ENCODE data around the gene SLC25A51. TPM values are rescaled to one million over a fixed set of nuclear protein-coding genes. Genes with fewer than 3 reads are reported as not detected.
"Not testable (repeated sequence)": the region's sequence is repeated elsewhere in the genome, so short reads cannot be mapped to it uniquely, and the experiment has no call there.

SLC25A51 gene
- total and polyA plus RNA-seq, 5 donors from 2014 or later: 11.2 to 25.3 (median 13.0) TPM

DNA sequence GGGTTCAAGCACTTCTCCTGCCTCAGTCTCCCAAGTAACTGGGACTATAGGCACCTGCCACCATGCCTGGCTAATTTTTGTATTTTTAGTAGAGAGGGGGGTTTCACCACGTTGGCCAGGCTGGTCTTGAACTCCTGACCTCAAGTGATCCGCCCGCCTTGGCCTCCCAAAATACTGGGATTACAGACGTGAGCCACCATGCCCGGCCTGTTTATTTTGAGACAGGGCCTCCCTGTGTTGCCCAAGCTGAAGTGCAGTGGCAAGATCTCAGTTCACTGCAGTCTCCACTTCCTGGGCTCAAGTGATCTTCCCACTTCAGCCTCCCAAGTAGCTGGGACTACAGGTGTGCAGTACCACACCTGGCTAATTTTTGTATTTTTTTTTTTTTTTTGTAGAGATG lies 5.9 kb upstream of the SLC25A51 start:
- H3K27me3 Mint-ChIP-seq; H3K36me3 ChIP-seq (ENCODE audit: control insufficient read depth, insufficient read depth, low read length); H3K36me3 Mint-ChIP-seq; H3K4me1 ChIP-seq (ENCODE audit: control insufficient read depth, insufficient read depth, low read length, poor library complexity, severe bottlenecking); H3K9me3 ChIP-seq (ENCODE audit: control insufficient read depth in 2 of 2, low read length in 2 of 2); H3K4me1 Mint-ChIP-seq; ATAC-seq (ENCODE audit: low read depth in 2 of 2); H3K9me3 Mint-ChIP-seq; DNase-seq; H3K27me3 ChIP-seq (ENCODE audit: control insufficient read depth, insufficient read depth, low read length); H3K4me3 Mint-ChIP-seq; H3K27ac ChIP-seq (ENCODE audit: insufficient read depth, low read length, poor library complexity, severe bottlenecking); H3K4me3 ChIP-seq (ENCODE audit: low read depth, low read length); H3K27ac Mint-ChIP-seq: not testable (repeated sequence)

DNA sequence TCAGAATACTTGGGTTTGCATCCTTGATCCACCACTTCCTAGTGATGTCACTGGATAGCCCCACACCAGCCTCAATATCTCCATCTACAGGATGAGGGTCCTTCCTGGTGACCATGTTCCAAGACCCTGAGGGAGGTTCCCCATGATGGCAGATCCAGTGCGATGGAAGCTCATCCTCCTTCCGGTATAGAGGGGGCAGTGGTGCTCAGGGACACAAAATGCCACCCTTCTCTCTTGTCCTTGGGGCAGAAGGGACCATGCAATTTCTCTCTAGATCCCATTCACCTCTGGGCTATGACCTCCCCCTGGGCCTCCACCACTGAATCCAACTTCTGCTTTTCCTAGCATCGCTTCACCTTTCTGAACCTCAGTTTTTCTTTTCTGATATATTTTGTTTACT lies 5.4 kb upstream of the SLC25A51 start:
- Mint-ChIP-seq H3K9me3 (no peaks in the 10 kb centered on the region), H3K4me1 (peaks cover 2 to 14% (median 6%) of the 10 kb centered on the region in 4 donors), H3K4me3 (no peak overlapping the region), H3K27me3 (peaks cover 3% of the 10 kb centered on the region), H3K36me3 (no peaks in the 10 kb centered on the region), H3K27ac (no peak overlapping the region)
- no peak overlapping the region for H3K27ac ChIP-seq (ENCODE audit: insufficient read depth, low read length, poor library complexity, severe bottlenecking)
- peaks cover 6% of the 10 kb centered on the region for H3K4me1 ChIP-seq (ENCODE audit: control insufficient read depth, insufficient read depth, low read length, poor library complexity, severe bottlenecking)
- H3K9me3 ChIP-seq (ENCODE audit: control insufficient read depth in 2 of 2, low read length in 2 of 2): no peaks in the 10 kb centered on the region
- DNase-seq (no peak), ATAC-seq (ENCODE audit: low read depth in 2 of 2) (no peak)
- peaks cover 2% of the 10 kb centered on the region for H3K27me3 ChIP-seq (ENCODE audit: control insufficient read depth, insufficient read depth, low read length)
- no peak overlapping the region for H3K4me3 ChIP-seq (ENCODE audit: low read depth, low read length)
- no peaks in the 10 kb centered on the region for H3K36me3 ChIP-seq (ENCODE audit: control insufficient read depth, insufficient read depth, low read length)

DNA sequence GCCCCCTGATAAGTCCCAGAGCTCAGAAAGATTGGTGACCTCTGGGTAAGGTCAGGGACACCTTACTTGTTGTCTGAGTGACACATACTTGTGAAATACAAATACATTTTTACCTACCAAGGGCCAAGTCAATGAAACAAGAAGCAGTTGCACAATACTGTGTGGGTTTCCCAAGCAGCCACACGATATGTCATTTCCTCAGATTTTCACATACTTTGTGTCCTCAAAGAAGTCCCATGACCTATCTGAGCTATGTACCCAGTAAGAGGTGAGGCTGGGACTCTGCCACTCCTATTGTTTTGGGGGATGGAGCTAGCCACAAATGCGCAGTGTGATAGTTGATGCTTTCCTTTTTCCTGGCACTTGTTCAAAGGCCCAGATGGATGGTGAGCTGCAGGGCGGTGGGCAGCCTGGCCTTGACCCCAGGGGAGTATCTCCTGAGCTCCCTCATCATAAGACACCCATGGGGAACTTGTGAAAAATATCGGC lies 4.8 kb upstream of the SLC25A51 start:
- Histone ChIP-seq H3K4me1 (ENCODE audit: control insufficient read depth, insufficient read depth, low read length, poor library complexity, severe bottlenecking) (peaks cover 7% of the 10 kb centered on the region), H3K27me3 (ENCODE audit: control insufficient read depth, insufficient read depth, low read length) (peaks cover 2% of the 10 kb centered on the region), H3K27ac (ENCODE audit: insufficient read depth, low read length, poor library complexity, severe bottlenecking) (no peak overlapping the region), H3K4me3 (ENCODE audit: low read depth, low read length) (no peak overlapping the region), H3K36me3 (ENCODE audit: control insufficient read depth, insufficient read depth, low read length) (no peaks in the 10 kb centered on the region), H3K9me3 (ENCODE audit: control insufficient read depth in 2 of 2, low read length in 2 of 2) (no peaks in the 10 kb centered on the region)
- Mint-ChIP-seq H3K36me3 (no peaks in the 10 kb centered on the region), H3K27me3 (peaks cover 4% of the 10 kb centered on the region), H3K4me3 (no peak overlapping the region), H3K27ac (no peak overlapping the region), H3K9me3 (no peaks in the 10 kb centered on the region), H3K4me1 (peaks cover 4 to 17% (median 8%) of the 10 kb centered on the region in 4 donors)
- no peak for ATAC-seq (ENCODE audit: low read depth in 2 of 2)
- DNase-seq: no peak

DNA sequence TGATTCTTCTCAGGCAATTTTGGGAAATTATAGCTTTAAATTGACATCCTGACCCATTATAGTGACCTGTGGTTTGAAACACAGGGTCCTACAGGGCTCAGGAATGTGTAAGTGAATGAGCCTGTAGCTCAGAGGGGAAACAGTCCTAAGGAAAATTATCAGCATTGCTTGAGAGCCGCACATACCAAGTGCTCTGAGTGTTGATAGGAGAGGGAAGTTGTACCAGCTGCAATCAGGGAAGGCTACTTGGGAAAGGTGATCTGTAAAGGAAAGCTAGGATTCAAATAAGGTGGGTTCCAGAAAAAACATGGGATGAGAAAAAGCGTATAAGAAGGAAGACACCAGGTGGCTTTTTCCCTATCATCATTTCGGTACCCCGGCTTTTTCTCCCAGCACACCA lies 4.4 kb upstream of the SLC25A51 start:
- ATAC-seq (ENCODE audit: low read depth in 2 of 2) (no peak), DNase-seq (no peak)
- Mint-ChIP-seq H3K4me1 (peaks cover 4 to 18% (median 7%) of the 10 kb centered on the region in 4 donors), H3K27ac (peak overlapping the region in 1 of 3 donors; percentile 65), H3K27me3 (peaks cover 4% of the 10 kb centered on the region), H3K36me3 (no peaks in the 10 kb centered on the region), H3K4me3 (no peak overlapping the region), H3K9me3 (no peaks in the 10 kb centered on the region)
- Histone ChIP-seq H3K36me3 (ENCODE audit: control insufficient read depth, insufficient read depth, low read length) (no peaks in the 10 kb centered on the region), H3K27ac (ENCODE audit: insufficient read depth, low read length, poor library complexity, severe bottlenecking) (no peak overlapping the region), H3K4me1 (ENCODE audit: control insufficient read depth, insufficient read depth, low read length, poor library complexity, severe bottlenecking) (peaks cover 11% of the 10 kb centered on the region), H3K27me3 (ENCODE audit: control insufficient read depth, insufficient read depth, low read length) (peaks cover 2% of the 10 kb centered on the region), H3K9me3 (ENCODE audit: control insufficient read depth in 2 of 2, low read length in 2 of 2) (no peaks in the 10 kb centered on the region), H3K4me3 (ENCODE audit: low read depth, low read length) (no peak overlapping the region)

DNA sequence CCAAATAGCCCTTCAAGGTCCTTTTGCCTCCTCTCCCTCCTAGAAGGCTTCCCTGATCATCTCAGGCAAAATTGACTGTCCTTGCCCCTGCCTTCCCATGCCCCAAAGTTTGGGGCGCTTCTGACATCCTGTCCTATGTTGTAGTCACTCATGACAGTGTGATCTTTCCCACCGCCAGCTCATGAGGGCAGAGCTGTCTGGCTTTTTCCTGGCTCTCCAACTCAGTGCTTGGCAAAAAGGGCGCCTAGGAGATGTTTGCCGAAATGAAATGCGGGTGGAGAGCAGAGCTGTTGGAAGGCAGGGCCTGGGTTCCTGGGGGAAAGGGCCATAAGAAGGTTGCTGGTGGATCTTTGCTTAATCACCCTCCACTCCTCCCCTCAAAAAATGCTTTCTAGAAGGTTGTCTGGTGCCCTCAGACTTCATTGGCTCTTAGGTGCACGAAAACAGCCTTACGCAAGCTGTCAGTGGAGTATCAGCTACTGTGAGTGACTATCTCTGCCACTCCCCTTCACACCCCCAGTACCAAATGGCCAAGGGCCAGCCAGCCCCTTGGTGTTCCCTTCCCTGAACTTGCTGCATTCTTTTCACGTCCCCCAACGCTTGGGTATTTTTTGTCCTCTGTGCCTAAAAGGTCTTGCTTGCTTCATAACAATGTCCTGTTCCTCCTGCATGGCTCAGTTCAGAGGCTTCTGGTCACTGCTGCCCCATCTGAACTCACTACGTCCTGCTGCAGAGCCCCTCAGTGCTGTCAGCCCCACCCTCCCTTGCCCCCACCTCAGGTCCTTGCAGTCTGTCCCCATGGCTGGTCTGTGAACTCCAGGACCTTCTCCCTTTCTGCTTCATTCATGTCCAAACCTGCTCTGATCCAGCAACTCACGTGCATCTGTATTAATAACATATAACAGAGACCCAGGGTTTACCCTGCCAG lies 2.6 kb upstream of the SLC25A51 start:
- Histone ChIP-seq H3K9me3 (ENCODE audit: control insufficient read depth in 2 of 2, low read length in 2 of 2) (no peaks in the 10 kb centered on the region), H3K27ac (ENCODE audit: insufficient read depth, low read length, poor library complexity, severe bottlenecking) (no peak overlapping the region), H3K4me1 (ENCODE audit: control insufficient read depth, insufficient read depth, low read length, poor library complexity, severe bottlenecking) (peaks cover 26% of the 10 kb centered on the region), H3K36me3 (ENCODE audit: control insufficient read depth, insufficient read depth, low read length) (no peaks in the 10 kb centered on the region), H3K27me3 (ENCODE audit: control insufficient read depth, insufficient read depth, low read length) (peaks cover 2% of the 10 kb centered on the region), H3K4me3 (ENCODE audit: low read depth, low read length) (no peak overlapping the region)
- no peak for ATAC-seq (ENCODE audit: low read depth in 2 of 2)
- Mint-ChIP-seq H3K36me3 (no peaks in the 10 kb centered on the region), H3K4me3 (peak overlapping the region in 2 of 4 donors; percentile 6 to 89), H3K4me1 (peaks cover 11 to 35% (median 18%) of the 10 kb centered on the region in 4 donors), H3K9me3 (no peaks in the 10 kb centered on the region), H3K27me3 (peaks cover 4% of the 10 kb centered on the region), H3K27ac (peak overlapping the region; percentile 20 to 97 (median 67))
- DNase-seq: no peak

DNA sequence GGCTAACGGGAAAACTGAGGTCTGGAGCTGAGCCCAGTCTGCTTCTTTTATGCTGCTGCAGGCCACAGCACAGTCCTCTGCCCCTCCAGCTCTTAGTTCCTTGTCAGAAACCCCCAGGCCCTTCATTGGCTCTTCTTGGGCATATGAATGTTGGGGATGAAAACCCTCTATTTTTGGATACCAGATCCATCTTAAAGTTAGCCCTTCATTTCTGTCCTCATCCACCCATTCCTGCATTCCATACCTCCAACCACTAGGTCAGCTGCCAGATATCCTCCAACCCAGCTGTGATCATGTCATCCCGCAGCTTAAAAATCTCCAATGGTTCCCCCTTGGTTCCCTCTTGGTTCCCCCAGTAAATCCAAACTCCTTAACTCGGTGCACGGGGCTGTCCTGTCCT lies 1.8 kb upstream of the SLC25A51 start:
- peak overlapping the region in 1 of 4 donors; percentile 89 for H3K4me3 Mint-ChIP-seq
- ATAC-seq (ENCODE audit: low read depth in 2 of 2): no peak
- DNase-seq: no peak

DNA sequence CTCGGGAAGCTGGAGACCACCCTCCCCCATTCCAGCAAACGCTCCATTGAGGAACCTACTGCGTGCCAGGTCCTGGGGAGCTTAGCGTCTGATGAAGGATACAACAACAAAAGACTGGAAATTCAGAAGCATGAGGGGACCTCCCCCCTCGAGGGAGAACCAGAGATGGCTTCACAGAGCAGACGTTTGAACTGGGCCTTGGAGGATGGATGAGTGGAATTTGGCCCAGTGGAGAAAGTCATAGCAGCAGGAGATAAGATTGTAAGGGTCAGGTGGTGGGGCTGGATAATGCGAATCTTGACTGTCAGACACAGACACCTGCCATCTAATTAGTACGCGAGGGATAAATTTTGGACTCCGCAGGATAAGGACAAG lies 1.2 kb upstream of the SLC25A51 start:
- Histone ChIP-seq H3K36me3 (ENCODE audit: control insufficient read depth, insufficient read depth, low read length) (peaks cover 5% of the 10 kb centered on the region), H3K4me3 (ENCODE audit: low read depth, low read length) (no peak overlapping the region), H3K27me3 (ENCODE audit: control insufficient read depth, insufficient read depth, low read length) (peaks cover 2% of the 10 kb centered on the region), H3K27ac (ENCODE audit: insufficient read depth, low read length, poor library complexity, severe bottlenecking) (no peak overlapping the region), H3K4me1 (ENCODE audit: control insufficient read depth, insufficient read depth, low read length, poor library complexity, severe bottlenecking) (peaks cover 26% of the 10 kb centered on the region), H3K9me3 (ENCODE audit: control insufficient read depth in 2 of 2, low read length in 2 of 2) (no peaks in the 10 kb centered on the region)
- H3K4me1 Mint-ChIP-seq: peaks cover 13 to 38% (median 21%) of the 10 kb centered on the region in 4 donors
- H3K27me3 Mint-ChIP-seq: peaks cover 4% of the 10 kb centered on the region
- ATAC-seq (ENCODE audit: low read depth in 2 of 2) (no peak), DNase-seq (no peak)
- H3K9me3 Mint-ChIP-seq: no peaks in the 10 kb centered on the region
- peak overlapping the region in 2 of 3 donors; percentile 62 to 97 for H3K27ac Mint-ChIP-seq
- no peaks in the 10 kb centered on the region for H3K36me3 Mint-ChIP-seq
- peak overlapping the region in 3 of 4 donors; percentile 72 to 89 (median 89) for H3K4me3 Mint-ChIP-seq

More for the DNA sequence above, 1.8 kb upstream of the SLC25A51 start:
- Mint-ChIP-seq H3K4me1 (peaks cover 12 to 38% (median 21%) of the 10 kb centered on the region in 4 donors), H3K27ac (peak overlapping the region in 2 of 3 donors; percentile 67 to 97), H3K9me3 (no peaks in the 10 kb centered on the region), H3K36me3 (no peaks in the 10 kb centered on the region), H3K27me3 (peaks cover 4% of the 10 kb centered on the region)
- H3K27me3 ChIP-seq (ENCODE audit: control insufficient read depth, insufficient read depth, low read length): peaks cover 2% of the 10 kb centered on the region
- peaks cover 26% of the 10 kb centered on the region for H3K4me1 ChIP-seq (ENCODE audit: control insufficient read depth, insufficient read depth, low read length, poor library complexity, severe bottlenecking)
- peaks cover under 1% of the 10 kb centered on the region for H3K36me3 ChIP-seq (ENCODE audit: control insufficient read depth, insufficient read depth, low read length)
- H3K4me3 ChIP-seq (ENCODE audit: low read depth, low read length): no peak overlapping the region
- no peak overlapping the region for H3K27ac ChIP-seq (ENCODE audit: insufficient read depth, low read length, poor library complexity, severe bottlenecking)
- H3K9me3 ChIP-seq (ENCODE audit: control insufficient read depth in 2 of 2, low read length in 2 of 2): no peaks in the 10 kb centered on the region

Measured in CD4-positive, CD25-positive, alpha-beta regulatory T cell (primary cell).